Measurements from ENCODE around the gene TEX19.
"Not testable (repeated sequence)": the region's sequence is repeated elsewhere in the genome, so short reads cannot be mapped to it uniquely, and the experiment has no call there.

The TEX19 gene

DNA sequence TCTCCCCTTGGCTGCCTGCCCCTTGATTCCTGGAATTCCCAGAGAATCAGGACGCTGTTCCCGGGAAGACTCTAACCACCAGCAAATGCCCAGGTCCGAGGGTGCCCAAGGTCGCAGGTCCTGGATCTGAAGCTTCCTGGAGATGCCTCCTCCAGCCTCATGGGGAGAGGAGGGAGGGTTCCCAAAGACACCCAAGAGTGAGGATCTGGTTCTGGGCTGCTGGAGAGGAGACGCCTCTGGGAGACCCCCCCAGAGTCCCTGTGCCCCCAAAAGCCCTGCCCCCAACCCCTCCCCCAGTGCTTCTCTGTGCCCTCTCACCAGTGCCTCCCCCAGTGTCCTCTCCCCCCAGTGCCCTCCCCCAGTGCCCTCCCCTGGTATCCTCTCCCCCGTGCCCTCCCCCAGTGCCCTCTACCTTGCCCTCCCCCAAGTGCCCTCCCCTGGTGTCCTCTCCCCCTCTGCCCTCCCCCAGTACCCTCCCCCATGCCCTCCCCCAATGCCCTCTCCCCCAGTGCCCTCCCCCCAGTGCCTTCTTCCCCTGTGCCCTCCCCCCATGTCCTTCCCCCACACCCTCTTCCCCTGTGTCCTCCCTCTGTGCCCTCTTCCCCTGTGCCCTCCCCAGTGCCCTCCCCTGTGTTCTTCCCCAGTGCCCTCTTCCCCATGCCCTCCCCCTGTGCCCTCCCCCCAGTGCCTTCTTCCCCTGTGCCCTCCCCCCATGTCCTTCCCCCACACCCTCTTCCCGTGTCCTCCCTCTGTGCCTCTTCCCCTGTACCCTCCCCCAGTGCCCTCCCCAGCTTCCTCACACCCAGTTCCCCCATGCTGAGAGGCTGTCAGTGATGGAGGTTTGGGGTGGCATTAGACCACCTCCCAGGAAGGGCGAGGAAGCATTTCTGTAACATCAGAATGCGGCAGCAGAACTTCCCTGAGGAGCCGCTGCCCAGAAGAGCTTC, 19.1 kb upstream of the TEX19 start:
- no peak for DNase-seq

DNA sequence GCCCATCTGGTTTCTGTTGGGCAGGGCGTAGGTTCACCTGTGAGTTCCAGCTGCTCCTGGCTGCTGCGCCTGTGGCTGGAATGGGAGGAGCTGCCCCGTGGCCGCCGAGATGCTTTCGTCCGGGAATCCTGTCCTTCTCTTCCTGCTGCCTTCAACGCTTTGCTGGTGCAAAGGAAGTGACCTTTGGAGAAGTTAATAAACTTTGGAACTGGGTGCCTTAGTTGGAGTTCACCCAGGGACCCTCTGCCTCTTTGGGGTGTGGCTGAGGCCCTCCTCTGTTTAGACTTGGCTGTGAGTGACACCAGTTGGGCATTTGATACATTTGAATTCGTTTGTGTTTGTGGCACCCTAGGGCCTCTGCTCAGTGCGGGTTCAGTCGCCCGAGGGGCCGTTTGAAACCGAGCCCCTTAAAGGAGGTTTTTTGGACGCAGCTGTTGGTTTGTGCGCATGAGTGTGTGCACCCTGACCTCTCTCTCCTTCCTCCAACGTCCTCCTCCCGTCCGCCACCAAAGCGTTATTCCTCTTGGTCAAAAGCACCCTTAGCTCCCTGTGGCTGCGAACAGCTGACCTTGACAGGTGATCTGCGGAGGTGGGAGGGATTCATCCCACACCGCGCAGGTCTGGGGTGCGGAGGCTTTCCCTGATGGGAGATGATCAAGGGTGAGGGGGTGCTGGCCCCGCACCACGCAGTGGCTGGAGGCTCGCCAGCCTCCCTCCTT, 16.5 kb upstream of the TEX19 start:
- no peak for DNase-seq

DNA sequence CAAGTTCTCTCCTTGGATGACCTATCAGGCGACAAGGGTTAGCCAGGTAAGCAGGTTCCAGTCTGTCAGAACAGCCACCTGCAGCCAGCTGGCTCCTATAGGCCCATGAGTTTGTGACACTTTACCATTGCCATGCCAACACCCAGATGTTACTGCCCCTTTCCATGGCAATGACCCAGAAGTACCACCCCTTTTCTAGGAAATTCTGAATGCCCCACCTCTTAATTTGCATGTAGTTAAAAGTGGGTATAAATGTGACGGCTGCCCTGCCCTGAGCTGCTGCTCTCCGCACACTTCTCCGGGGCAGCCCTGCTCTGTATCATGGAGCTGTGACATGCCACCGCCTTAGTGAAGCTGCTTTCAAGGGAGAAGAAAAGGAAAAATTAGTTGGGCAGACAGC, 15.5 kb upstream of the TEX19 start:
- no peak for DNase-seq

DNA sequence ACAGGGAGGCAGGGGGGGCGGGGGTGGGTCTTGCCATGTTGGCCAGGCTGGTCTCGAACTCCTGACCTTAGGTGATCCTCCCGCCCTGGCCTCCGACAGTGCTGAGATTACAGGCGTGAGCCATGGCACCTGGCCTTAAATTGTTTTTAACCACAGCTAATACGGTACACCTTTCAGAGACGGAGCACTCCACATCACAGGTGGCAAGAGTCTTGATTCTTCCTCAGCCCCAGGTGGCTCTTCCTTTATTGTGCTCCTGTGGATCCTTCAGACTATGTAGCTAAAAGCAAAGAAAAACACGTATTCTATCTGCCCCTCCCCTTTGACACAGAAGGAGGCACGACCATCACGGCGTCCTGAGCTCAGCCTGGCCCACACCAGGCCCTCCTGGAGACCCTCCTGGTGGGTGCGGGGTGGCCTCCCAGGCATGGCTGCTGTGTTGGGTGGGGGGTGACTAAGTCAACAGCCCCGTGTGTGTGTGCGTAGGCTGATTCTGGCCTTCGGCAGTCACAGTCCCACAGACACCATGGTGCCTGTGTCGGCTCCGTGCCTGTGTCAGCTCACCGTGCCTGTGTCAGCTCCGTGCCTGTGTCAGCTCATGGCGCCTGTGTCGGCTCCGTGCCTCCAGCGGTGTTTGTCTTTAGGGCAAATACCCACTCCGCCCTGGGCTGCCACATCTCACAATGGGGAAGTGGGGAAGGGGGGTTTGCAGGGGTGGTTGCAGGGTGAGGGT, 14.7 kb upstream of the TEX19 start:
- DNase-seq, result no peak

DNA sequence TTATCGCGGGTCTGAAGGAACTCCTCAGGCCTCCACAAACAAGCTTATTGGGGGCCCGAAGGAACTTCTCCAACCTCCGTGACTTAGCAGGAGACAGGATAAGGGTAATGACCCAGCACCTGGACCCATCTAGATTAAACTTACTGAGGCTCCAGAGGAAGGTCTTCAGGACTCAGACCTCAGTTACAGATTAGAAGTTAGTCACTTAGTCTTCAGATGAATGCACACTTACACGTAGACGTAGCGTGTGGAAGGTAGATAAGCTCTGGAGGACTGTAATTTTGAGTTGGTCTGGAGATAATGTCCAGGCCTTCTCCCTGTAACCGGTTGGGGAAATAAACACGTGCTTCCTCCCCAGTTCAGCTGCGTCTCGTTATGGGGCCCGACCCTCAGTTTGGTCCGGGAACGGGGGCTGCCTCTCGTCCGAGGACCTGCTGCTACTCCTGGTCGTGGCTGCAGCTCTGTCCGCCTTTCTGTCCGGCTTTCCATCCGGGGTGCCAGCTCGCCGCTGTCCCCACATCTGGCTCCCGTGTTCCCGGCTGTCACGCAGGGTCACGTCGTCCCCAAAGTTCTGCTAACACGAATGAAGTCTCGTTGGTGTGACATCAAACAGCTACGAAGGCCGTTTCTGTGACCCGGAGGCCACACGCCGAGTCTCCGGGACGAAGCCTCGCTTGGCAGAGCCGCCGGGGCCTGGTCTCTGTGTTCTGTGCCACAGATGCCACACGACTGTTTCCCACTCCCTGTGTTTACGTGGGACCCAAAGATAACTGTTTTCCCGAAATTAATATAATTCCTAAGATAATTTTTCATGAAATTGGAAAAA, 13.7 kb upstream of the TEX19 start:
- no peak for DNase-seq

DNA sequence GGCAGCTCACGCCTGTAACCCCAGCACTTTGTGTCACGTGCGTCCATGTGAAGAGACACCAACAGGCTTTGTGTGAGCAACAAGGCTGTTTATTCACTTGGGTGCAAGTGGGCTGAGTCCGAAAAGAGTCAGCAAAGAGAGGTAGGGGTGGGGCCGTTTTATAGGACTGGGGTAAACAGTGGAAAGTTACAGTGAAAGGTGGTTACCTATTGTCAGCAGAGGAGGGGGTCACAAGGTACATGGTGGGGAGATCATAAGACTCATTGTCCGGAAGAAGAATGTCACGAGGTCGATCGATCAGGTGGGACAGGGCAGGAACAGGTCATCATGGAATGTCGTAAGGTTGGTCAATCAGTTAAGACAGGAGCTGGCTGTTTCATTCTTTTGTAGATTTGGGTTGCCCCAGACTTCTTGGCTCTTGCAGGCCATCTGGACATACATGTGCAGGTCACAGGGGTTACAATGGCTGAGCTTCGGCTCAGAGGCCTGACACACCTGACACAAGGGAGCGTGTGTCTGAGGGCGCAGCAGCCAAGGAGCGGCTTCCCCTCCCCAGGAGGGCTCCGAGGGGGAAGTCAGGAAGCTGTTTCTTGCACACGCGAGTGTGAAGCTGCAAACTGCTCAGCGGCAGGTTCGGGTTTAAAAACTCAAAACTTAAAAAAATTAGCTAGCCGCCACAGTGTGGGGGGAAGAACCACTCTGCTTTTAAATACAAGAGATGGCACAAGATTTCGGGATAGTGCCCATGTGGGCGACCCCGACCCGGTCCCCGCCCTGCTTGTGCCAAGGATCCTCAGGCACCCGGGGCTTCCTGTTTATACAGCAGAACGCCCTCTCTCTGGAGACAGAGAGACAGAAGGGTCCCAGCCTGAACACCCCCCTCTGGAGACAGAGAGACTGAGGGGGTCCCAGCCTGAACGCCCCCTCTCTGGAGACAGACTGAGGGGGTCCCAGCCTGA, 12.4 kb upstream of the TEX19 start:
- DNase-seq, result no peak

DNA sequence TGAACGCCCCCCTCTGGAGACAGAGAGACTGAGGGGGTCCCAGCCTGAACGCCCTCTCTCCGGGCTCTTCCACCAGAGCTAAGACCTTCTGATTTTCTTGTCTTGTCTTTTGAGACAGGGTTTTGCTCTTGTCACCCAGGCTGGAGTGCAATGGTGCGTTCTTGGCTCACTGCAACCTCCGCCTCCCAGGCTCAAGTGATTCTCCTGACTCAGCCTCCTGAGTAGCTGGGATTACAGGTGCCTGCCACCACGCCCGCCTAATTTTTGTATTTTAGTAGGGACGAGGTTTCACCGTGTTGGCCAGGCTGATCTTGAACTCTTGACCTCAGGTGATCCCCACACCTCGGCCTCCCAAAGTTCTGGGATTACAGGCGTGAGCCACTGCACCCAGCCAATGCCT, 11.1 kb upstream of the TEX19 start:
- DNase-seq, result not testable (repeated sequence)

DNA sequence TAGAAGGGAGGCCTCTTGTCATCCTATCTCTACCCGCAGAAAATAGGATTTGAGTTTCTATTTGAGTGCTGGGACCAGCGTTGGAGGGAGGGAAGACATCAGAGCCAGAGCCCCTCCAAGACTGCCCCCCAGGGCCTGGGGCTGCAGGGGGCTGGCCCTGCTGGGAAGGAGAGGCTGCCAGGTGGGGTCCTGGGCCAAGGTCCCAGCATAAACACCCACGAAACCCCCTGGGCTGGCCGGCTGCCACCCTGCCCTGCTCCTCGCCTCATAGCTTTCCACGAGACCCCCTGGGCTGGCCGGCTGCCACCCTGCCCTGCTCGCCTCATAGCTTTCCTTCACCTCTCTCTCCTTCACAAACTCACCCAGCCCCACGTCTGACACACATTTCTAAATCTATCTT, 10.6 kb upstream of the TEX19 start:
- DNase-seq, result no peak

DNA sequence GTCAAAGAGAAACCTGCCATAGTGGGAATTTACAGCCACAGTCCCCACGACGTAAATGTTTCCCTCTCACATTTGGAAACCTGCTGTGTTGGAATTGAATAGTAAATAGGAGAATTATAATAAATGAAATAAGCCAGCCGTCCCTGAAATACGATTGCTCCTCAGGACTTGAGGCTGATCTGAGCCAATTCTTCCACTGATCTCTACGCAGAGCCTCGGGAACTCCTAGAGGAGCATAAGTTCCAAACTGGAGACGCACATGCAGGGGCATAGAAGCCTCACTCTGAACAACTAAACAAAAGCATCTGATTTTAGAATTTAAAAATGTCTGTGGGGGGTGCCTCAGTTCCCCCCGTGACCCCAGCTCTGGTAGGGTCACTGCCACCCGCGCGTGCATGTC, 10.2 kb upstream of the TEX19 start:
- DNase-seq, result no peak

DNA sequence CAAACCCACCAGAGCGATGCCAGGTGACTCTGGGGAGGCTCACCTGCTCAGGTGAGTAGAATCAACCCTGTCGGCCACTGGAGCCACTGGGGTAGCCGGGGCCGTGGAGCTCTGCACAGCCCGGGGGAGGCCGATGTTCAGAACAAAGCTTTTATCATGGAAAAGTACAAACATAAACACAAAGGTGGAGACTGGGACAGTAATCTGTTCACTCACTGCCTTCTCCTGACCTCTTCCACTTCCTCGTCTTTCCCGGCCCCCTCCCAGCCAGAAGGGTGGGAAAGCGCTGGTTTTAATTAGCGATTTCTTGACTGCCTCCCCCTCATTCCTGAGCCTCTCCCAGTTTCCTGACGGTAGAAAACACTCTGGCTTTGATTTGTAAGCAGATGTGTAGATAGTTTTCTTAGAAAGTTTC, 9.8 kb upstream of the TEX19 start:
- no peak for DNase-seq

DNA sequence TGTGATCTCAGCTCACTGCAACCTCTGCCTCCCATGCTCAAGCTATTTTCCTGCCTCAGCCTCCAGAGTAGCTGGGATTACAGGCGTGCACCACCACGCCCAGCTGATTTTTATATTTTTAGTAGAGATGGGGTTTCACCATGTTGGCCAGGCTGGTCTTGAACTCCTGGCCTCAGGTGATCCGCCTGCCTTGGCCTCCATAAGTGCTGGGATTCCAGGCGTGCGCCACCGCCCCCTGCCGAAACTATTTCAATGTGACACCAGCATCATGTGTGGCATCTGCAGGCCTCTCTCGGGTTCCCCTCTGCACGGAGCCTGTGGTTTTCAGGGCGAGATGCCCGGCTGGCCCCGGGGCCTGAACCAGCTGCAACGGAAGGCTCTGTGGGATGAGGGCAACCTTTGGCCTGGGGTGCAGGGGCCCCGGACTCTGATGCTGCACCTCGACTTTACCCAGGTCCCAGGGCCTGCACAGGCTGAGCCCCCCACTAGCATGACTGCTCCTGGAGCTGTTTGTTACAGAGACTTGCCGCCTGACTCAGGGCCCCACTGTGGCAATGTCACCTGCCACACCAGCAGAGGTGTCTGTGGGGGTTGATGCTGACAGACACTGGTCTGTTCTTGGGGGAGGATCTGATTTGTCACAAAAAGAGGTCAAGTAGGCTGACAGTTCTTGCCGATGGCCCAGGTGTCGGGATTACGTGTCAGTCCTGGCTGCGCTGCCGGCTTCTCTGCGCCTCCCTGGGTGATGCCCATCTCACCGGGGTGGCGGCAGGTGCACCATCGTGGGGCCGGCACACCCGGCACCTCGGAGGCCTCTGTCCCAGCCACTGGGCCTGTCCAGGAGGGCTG, 8.6 kb upstream of the TEX19 start:
- DNase-seq, result no peak

DNA sequence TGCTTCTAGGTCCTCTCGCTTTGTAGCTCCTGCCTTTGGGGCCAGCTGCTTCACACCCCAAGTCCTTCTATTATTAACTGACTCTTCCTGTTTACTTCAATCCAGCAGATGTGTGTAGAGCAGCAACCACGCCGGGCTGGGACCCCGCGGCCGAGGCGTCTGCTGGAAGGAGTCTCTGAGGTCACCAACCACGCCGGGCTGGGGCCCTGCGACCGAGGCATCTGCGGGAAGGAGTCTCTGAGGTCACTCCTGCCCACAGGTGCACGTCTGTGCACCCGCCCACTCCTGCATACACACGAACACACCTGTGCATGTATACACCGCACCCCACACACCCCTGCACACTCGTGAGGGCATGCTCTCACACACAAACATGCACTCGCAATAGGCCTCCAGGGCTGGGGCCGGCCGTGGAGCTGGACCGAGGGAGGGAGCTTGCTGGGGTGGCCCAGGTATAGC, 7.8 kb upstream of the TEX19 start:
- no peak for DNase-seq

DNA sequence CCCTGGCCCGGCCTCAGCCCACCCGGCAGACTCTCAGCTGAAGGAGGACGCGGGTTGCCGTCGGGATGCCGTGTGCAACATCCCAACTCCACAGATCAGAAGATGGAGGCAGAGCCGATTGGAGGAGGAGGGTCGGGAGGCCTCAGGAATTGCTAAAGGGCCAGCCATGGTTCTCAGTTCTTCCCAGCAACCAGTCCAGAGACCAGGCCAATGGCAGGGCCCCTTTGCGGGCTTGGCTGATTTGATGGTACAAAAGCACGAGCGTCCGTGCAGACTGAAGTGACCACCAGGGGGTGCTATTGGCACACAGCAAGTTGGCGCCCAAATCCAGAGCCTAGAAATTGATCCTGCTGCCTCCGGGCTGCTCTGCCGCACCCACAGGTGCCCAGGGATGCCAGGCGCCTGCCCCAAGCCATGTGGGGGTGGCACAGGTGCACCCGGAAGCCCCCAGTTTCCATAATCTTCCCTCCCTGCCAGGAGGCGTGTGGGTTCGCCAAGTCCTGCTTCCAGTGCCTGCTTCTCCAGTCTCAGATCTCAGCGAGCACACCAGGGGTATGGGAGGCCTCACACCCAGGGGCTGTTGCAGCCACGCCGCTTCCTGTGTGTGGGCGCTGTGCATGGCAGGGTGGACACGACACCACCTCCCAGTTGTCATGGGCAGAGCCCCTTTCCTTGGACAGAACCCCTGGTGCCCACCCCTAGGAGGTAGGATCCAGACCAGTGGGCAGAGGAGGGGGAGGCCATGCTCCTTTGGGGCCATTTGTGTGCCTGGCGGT, 7.1 kb upstream of the TEX19 start:
- peak; percentile 53 to 85 (median 72) for DNase-seq

DNA sequence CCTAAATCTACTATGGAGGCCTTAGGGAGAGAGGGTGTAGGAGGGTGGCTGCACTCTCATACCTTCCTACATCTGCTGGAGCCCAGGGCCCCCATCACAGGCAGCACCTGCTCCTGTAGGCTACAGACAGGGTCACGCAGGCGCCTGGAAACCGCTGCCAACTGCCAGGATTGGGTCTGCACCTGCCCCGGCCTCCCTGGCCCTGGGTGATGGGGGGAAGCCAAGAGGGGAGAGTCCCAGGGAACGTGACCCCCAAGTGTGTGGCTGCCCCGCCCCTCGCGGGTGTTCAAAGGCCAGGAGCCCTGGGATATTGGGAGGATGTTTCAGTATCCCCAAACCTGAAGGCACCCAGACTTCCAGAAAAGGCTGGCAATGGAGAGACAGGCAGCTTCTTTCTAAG, 5.6 kb upstream of the TEX19 start:
- DNase-seq, result no peak

DNA sequence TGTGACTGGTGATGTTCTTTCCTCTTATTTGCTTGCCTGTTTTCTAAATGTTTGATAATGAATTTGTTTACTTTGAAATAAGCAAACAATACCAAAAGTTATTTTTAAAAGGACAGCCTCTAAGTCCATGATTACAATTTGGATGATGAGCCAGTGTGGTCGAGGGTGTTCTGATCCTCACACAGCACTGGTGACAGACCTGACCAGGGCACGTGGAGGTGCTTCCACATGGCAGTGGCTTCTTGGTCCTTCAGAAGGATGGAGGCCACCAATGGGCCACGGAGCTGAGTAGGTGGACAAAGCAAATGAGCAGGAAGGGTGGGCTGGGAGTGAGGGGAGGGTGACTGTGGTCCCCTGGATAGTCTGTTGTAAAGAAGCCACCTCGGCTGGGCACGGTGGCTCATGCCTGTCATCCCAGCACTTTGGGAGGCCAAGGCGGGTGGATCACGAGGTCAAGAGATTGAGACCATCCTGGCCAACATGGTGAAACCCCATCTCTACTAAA, 4.2 kb upstream of the TEX19 start:
- no peak for DNase-seq

DNA sequence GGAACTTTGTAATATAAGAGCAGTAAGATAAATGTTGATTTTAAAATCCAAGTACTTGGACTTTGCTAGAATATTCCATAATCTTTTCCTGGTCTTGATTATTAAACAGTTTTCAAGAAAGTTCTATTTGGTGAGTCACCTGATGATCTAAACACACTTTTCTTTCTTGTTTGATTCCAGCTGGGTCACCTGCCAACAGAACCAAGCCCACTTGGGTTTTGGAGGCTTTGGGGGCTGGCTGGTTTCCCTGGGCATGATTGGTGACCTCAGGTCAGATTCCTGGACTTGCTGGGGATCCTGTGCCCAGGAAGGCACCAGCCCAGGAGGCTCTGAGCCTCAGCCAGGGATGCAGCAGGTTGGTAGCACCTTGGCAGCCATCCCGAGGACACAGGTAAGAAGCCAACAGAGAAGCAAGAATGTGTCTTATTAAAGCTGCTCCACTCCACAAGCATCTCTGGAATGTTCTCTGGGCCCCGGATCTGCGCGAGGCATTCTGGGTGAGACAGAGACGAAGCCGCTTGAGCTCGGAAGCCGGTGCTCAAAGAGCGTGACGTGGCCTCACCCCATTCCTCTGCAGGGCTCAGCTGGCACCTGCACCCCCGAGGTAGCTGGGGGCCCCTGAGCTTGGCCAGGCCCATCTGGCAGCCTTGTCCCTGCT, 3.1 kb upstream of the TEX19 start:
- no peak for DNase-seq

DNA sequence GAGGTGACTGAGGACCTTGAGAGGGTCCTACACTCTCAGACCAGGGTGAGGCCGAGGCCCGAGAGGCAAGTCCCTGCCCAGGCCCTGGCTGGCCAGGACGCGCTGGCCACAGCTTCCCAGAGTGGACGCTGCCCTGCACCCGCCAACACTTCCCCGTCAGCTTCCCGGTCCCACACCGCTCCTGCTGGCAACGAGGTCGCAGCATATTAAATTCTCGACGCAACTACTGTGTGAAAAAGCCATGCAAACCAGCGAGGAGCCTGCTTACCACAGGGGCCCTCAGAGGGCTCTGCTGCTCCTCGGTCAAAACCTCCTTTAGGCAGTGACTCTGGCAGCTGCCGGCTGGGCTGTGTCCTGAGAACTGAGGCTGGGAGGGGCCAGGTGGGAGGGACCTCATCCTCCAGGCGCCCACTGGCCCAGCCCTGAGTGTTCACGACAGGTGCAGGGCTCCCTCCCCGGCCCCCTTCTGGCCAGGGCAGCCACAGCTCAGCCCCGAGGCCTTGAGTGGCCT, 2.1 kb upstream of the TEX19 start:
- DNase-seq, result no peak

DNA sequence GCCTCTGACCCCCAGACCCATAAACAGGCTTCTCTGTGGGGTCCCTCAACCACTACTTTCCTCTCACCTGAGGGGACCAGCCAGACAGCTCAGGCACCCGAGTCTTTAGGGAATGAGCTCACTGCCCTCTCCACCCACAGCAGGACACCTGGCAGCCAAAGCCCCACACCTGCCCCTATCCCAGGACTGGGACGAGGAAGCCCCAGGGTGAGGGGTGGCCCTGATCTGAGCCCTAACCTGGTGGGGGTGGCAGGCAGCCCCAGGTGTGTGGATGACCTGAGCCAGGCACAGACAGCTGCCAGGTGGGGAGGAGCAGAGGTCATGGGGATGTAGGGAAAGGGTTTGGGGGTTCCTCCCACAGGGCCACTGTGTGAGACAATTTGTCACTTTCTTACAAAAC, 1.7 kb upstream of the TEX19 start:
- no peak for DNase-seq
